Endothelial cell of umbilical vein (primary cell): ENCODE results near the gene CHMP2B. TPM values are rescaled to one million over a fixed set of nuclear protein-coding genes. Genes with fewer than 3 reads are reported as not detected.

Experiments used
- BruUV-seq: library from RNA; stranded (reverse); fragments of 400-500 nt; replicated peaks from 2 replicates; lab custom pipeline; 2021; lab: Mats Ljungman, UMichigan
- CTCF ChIA-PET: fragments of 300-600, 350-600 bp; sonication (Branson Sonifier 250); formaldehyde crosslinking; loops from one replicate; lab custom pipeline; 2021; ENCODE audit warnings: antibody characterized with exemption, inconsistent platforms; lab: Charles Lee
- POLR2A ChIA-PET: fragments of 300-600, 350-600 bp; sonication (Branson Sonifier 250); formaldehyde crosslinking; loops from one replicate; lab custom pipeline; 2021; ENCODE audit warnings: antibody characterized with exemption, inconsistent platforms; lab: Charles Lee
- DNase-seq: peaks from one replicate; pipeline ENCODE4 v3.0.0-alpha.2; 2011; ENCODE audit warnings: low read depth, low spot score
- FAIRE-seq: peaks from 2 replicates; lab custom pipeline; 2011; peaks lifted over from hg19 to GRCh38; lab: Jason Lieb, UNC
- H2AFZ ChIP-seq: 2 replicates; pipeline ENCODE4 v1.6.0; 2012; ENCODE audit warnings: low read depth, low read length, control low read depth, inconsistent platforms
- H3K27ac ChIP-seq: 2 replicates; pipeline ENCODE4 v1.5.1; 2011; ENCODE audit warnings: low read depth, mild to moderate bottlenecking, control low read depth, low read length, moderate library complexity; ENCODE audit not compliant: insufficient read depth
- H3K27me3 ChIP-seq, 2 experiments: 2 replicates each; pipeline versions ENCODE4 v1.6.0 to v1.6.1; 2011; ENCODE audit warnings: low read length in 2 of 2, mixed read lengths in 1 of 2; ENCODE audit not compliant: control insufficient read depth in 2 of 2, insufficient read depth in 2 of 2
- H3K36me3 ChIP-seq, 2 experiments: 2 replicates in 1 of 2; 3 replicates in 1 of 2; pipeline ENCODE4 v1.5.1; 2011; ENCODE audit warnings: low read length in 2 of 2, mild to moderate bottlenecking in 1 of 2, moderate library complexity in 1 of 2; ENCODE audit not compliant: control insufficient read depth in 2 of 2, insufficient read depth in 2 of 2; ENCODE audit errors: extremely low read depth in 1 of 2
- H3K4me1 ChIP-seq: 3 replicates; pipeline ENCODE4 v1.5.1; 2011; ENCODE audit warnings: mild to moderate bottlenecking, low read length; ENCODE audit not compliant: control insufficient read depth, insufficient read depth; ENCODE audit errors: extremely low read depth
- H3K4me2 ChIP-seq: 2 replicates; pipeline ENCODE4 v1.6.1; 2011; ENCODE audit warnings: low read length, control low read depth, mixed read lengths; ENCODE audit not compliant: insufficient read depth
- H3K4me3 ChIP-seq, 3 experiments: fragments of 200-600 bp in 1 of 3; sonication (generic), shearing (Covaris generic) in 1 of 3; replicated peaks in 1 of 3; 2 replicates each; pipeline ENCODE4 v1.5.1; 2011 to 2016; ENCODE audit warnings: control low read depth in 3 of 3, low read length in 3 of 3, mild to moderate bottlenecking in 2 of 3, inconsistent platforms in 1 of 3, low read depth in 1 of 3, moderate library complexity in 1 of 3; ENCODE audit not compliant: insufficient read depth in 1 of 3
- H3K79me2 ChIP-seq: 2 replicates; pipeline ENCODE4 v1.6.0; 2012; ENCODE audit warnings: low read length, inconsistent platforms; ENCODE audit not compliant: control insufficient read depth, insufficient read depth
- H3K9ac ChIP-seq: replicated peaks from 2 replicates; pipeline ENCODE3; 2011; ENCODE audit warnings: low read length, control low read depth; ENCODE audit not compliant: insufficient read depth; ENCODE audit errors: extremely low read depth
- H3K9me1 ChIP-seq: replicated peaks from 3 replicates; pipeline ENCODE4 v1.6.0; 2011; ENCODE audit warnings: mild to moderate bottlenecking, low read length; ENCODE audit not compliant: control insufficient read depth, insufficient read depth; ENCODE audit errors: extremely low read depth
- H3K9me3 ChIP-seq: replicated peaks from 2 replicates; pipeline ENCODE4 v1.5.1; 2012; ENCODE audit warnings: low read length, inconsistent platforms; ENCODE audit not compliant: control insufficient read depth, insufficient read depth
- H4K20me1 ChIP-seq: replicated peaks from 2 replicates; pipeline ENCODE3; 2011; ENCODE audit warnings: mild to moderate bottlenecking, low read length; ENCODE audit not compliant: control insufficient read depth, insufficient read depth; ENCODE audit errors: extremely low read depth
- EZH2 ChIP-seq: IDR thresholded peaks from 2 replicates; pipeline ENCODE4 v1.6.1; 2012; ENCODE audit warnings: borderline replicate concordance, low read depth, mild to moderate bottlenecking, moderate library complexity, low read length, inconsistent platforms; ENCODE audit not compliant: severe bottlenecking
- FOS ChIP-seq: IDR thresholded peaks from 2 replicates; pipeline ENCODE4 v1.6.1; 2011; ENCODE audit warnings: mild to moderate bottlenecking, low read length, moderate library complexity, borderline replicate concordance; ENCODE audit not compliant: insufficient read depth
- GATA2 ChIP-seq: IDR thresholded peaks from 2 replicates; pipeline ENCODE4 v1.7.0; 2011; ENCODE audit warnings: low read depth, mild to moderate bottlenecking, moderate library complexity, mixed read lengths, low read length; ENCODE audit not compliant: insufficient read length, insufficient read depth
- JUN ChIP-seq: IDR thresholded peaks from 2 replicates; pipeline ENCODE4 v1.6.1; 2011; ENCODE audit warnings: borderline replicate concordance, low read depth; ENCODE audit not compliant: insufficient read length, insufficient read depth
- MYC ChIP-seq: IDR thresholded peaks from one replicate; pipeline ENCODE4 v1.6.1; 2011; ENCODE audit warnings: mild to moderate bottlenecking, low read depth, low read length
- POLR2A ChIP-seq: IDR thresholded peaks from 2 replicates; pipeline ENCODE4 v1.6.1; 2012; ENCODE audit warnings: low read depth, mild to moderate bottlenecking, control low read depth, low read length
- POLR2AphosphoS5 ChIP-seq: IDR thresholded peaks from 2 replicates; pipeline ENCODE4 v1.6.1; 2012; ENCODE audit warnings: low read depth, mild to moderate bottlenecking, control low read depth, low read length, moderate library complexity; ENCODE audit not compliant: insufficient read depth
- dilution Hi-C: fragments of 300-500 bp; cut with MboI; formaldehyde crosslinking; loops from one replicate; pipeline ENCODE4 v1.15.0; 2019; ENCODE audit warnings: low sequenced_read_pairs; ENCODE audit not compliant: extremely low pct_ligation_motif_present
- intact Hi-C: fragments of 100-400 bp; cut with micrococcal nuclease; formaldehyde crosslinking; loops from one replicate; pipeline ENCODE4 v1.10.0; 2022
- polyA plus RNA-seq, 4 experiments: library from polyadenylated mRNA; depleted of rRNA in 3 of 4; stranded (reverse) in 3 of 4; unstranded in 1 of 4; fragments of >200 nt; gene quantifications; 2 replicates each; pipeline versions ENCODE4 v1.2.1 to v1.2.3, GENCODE V29; 2011 to 2012; ENCODE audit warnings: missing spikeins in 1 of 4
- total RNA-seq: library from RNA; stranded (reverse); gene quantifications from 2 replicates; pipeline ENCODE4 v1.2.3, GENCODE V29; 2021
- TF ChIP-seq, protein P1 (sequence below): IDR thresholded peaks from 2 replicates; pipeline ENCODE4 v1.6.1; 2011; ENCODE audit not compliant: insufficient read depth, insufficient read length
- TF ChIP-seq, protein P2 (sequence below), 2 donors: IDR thresholded peaks; 1 replicate in 1 of 2; 2 replicates in 1 of 2; pipeline ENCODE4 v1.5.1; 2011; ENCODE audit warnings: low read length in 2 of 2, mild to moderate bottlenecking in 2 of 2, moderate library complexity in 2 of 2, control low read depth in 1 of 2, inconsistent platforms in 1 of 2, low read depth in 1 of 2; ENCODE audit not compliant: insufficient read depth in 1 of 2; ENCODE audit errors: extremely low read depth in 1 of 2

The CHMP2B gene
- total and polyA plus RNA-seq, 2 donors (not counting 3 experiments of a cell fraction or from before 2014, with no cell fraction given) = 6.8 to 22.0 TPM

DNA sequence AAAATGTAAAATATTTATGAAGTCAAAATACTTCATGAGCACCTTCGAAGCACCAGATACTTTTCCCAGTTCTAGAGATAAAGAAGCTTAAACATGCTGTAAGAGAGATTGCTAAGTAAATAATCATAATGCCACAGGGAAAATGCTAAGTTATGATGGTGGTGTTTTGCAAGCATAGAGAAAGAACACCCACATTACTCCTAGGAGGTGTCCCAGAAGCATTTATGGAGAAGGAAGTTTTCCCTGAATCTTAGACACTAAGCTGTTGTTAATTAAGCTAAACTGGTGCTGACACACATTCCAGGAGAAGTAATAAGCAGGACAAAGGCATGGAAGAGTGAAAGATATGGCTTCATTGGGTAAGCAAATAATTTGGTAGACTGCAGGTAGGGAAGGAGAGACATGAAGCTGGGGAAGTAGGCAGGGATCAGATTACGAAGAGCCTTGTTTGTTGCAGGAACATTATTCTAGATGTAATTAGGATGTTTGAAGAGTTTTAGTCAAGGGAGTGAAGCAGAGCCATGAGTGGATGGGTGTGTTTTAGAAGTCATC is 40.4 kb upstream of the CHMP2B start:
- no peak overlapping the region for H2AFZ ChIP-seq
- no peaks in the 10 kb centered on the region for H4K20me1 ChIP-seq
- no peaks in the 10 kb centered on the region for H3K36me3 ChIP-seq
- FAIRE-seq (no peak), DNase-seq (no peak)
- H3K4me3 ChIP-seq = no peak overlapping the region
- peaks cover 12% of the 10 kb centered on the region for H3K4me1 ChIP-seq
- no peak overlapping the region for H3K9ac ChIP-seq
- H3K27ac ChIP-seq = no peak overlapping the region
- H3K79me2 ChIP-seq = no peaks in the 10 kb centered on the region
- dilution Hi-C loops = no loop called here
- TF ChIP-seq MYC = no peak
- no peak for TF ChIP-seq FOS
- TF ChIP-seq GATA2 = no peak
- CTCF ChIA-PET = interaction anchor here (1.2 kb wide), 1 partner anchor 19 kb away, joined by 4 read pairs; no protein-coding TSS in a partner anchor
- intact Hi-C loops = no loop called here
- H3K9me1 ChIP-seq = no peaks in the 10 kb centered on the region
- H3K9me3 ChIP-seq = no peaks in the 10 kb centered on the region
- POLR2A ChIA-PET = no interaction called here
- peaks cover 0 to 2% of the 10 kb centered on the region in 2 experiments for H3K27me3 ChIP-seq
- no peak overlapping the region for H3K4me2 ChIP-seq
- no TSS peak for BruUV-seq

GRCh38 chr3:87191175-87191574 is 35.9 kb upstream of the CHMP2B start:
- Histone ChIP-seq H3K4me1 (peaks cover 13% of the 10 kb centered on the region), H3K36me3 (no peaks in the 10 kb centered on the region), H3K9me3 (no peaks in the 10 kb centered on the region), H2AFZ (no peak overlapping the region), H4K20me1 (no peaks in the 10 kb centered on the region), H3K27me3 (peaks cover 0 to 2% of the 10 kb centered on the region in 2 experiments), H3K27ac (no peak overlapping the region), H3K9ac (no peak overlapping the region), H3K9me1 (no peaks in the 10 kb centered on the region), H3K4me3 (no peak overlapping the region), H3K79me2 (no peaks in the 10 kb centered on the region), H3K4me2 (peak overlapping the region; percentile 58)
- dilution Hi-C loops = no loop called here
- no peak for TF ChIP-seq FOS
- TF ChIP-seq JUN = no peak
- no peak for TF ChIP-seq POLR2A
- TF ChIP-seq POLR2AphosphoS5 = no peak
- TF ChIP-seq, protein P1, sequence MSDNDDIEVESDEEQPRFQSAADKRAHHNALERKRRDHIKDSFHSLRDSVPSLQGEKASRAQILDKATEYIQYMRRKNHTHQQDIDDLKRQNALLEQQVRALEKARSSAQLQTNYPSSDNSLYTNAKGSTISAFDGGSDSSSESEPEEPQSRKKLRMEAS = no peak
- no peak for TF ChIP-seq GATA2
- no peak for TF ChIP-seq MYC
- no peak for TF ChIP-seq EZH2
- TF ChIP-seq, protein P2, sequence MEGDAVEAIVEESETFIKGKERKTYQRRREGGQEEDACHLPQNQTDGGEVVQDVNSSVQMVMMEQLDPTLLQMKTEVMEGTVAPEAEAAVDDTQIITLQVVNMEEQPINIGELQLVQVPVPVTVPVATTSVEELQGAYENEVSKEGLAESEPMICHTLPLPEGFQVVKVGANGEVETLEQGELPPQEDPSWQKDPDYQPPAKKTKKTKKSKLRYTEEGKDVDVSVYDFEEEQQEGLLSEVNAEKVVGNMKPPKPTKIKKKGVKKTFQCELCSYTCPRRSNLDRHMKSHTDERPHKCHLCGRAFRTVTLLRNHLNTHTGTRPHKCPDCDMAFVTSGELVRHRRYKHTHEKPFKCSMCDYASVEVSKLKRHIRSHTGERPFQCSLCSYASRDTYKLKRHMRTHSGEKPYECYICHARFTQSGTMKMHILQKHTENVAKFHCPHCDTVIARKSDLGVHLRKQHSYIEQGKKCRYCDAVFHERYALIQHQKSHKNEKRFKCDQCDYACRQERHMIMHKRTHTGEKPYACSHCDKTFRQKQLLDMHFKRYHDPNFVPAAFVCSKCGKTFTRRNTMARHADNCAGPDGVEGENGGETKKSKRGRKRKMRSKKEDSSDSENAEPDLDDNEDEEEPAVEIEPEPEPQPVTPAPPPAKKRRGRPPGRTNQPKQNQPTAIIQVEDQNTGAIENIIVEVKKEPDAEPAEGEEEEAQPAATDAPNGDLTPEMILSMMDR (IDR thresholded peaks at IDR 0.05; ENCODE audit: extremely low read depth in 1 of 2, insufficient read depth in 1 of 2, low read depth in 1 of 2, low read length in 2 of 2) = no peak
- POLR2A ChIA-PET = no interaction called here
- FAIRE-seq (no peak), DNase-seq (peak; percentile 12)
- intact Hi-C loops = no loop called here
- no TSS peak for BruUV-seq
- CTCF ChIA-PET = no interaction called here
